ENCODE measurements around the gene FAM53A. TPM values are rescaled to one million over a fixed set of nuclear protein-coding genes. Genes with fewer than 3 reads are reported as not detected.

Gene FAM53A
- total and polyA plus RNA-seq, 2 of the 4 experiments (the other 2 are of a cell fraction) = 2.0 to 3.1 TPM

GRCh38 chr4:1695913-1696312, 11.8 kb upstream of the FAM53A start:
- H2BK20ac ChIP-seq (ENCODE audit: low read depth, low read length) = no peak overlapping the region
- no peak overlapping the region for H3K56ac ChIP-seq (ENCODE audit: extremely low read depth, insufficient read depth, low read length)
- H3K4me1 ChIP-seq (ENCODE audit: control insufficient read depth, insufficient read depth, low read length) = no peaks in the 10 kb centered on the region
- dilution Hi-C loops (cut with HindIII; ENCODE audit: low sequenced_read_pairs, unreplicated experiment) = no loop called here
- H4K91ac ChIP-seq (ENCODE audit: insufficient read depth, low read depth, low read length) = no peak overlapping the region
- H3K4me3 ChIP-seq (ENCODE audit: insufficient read depth, low read depth, low read length) = no peak overlapping the region
- intact Hi-C loops (cut with micrococcal nuclease) = no loop called here
- no peak overlapping the region for H2AFZ ChIP-seq (replicated peaks; ENCODE audit: low read length, poor library complexity)
- H3K27ac ChIP-seq (ENCODE audit: insufficient read depth, low read length) = no peak overlapping the region
- no peak for TF ChIP-seq FOS (IDR thresholded peaks at IDR 0.05; ENCODE audit: low read depth, low read length)
- TF ChIP-seq POLR2A (IDR thresholded peaks at IDR 0.05; ENCODE audit: low read depth, low read length) = no peak
- no peak for TF ChIP-seq MAZ (IDR thresholded peaks at IDR 0.05; ENCODE audit: borderline replicate concordance, low read depth, low read length)
- no peak for TF ChIP-seq ELK1 (IDR thresholded peaks at IDR 0.05; ENCODE audit: borderline replicate concordance, low read depth, low read length)
- no peak for TF ChIP-seq CEBPB (IDR thresholded peaks at IDR 0.05; ENCODE audit: low read depth, low read length)
- H3K79me1 ChIP-seq (ENCODE audit: low read depth in 1 of 2, low read length in 2 of 2) = peaks cover 10 to 39% of the 10 kb centered on the region in 2 experiments
- no peaks in the 10 kb centered on the region for H3K9me1 ChIP-seq (ENCODE audit: insufficient read depth, low read length)
- H4K20me1 ChIP-seq (ENCODE audit: insufficient read depth, low read length) = peaks cover 32% of the 10 kb centered on the region
- H2AK9ac ChIP-seq (replicated peaks; ENCODE audit: low read depth, low read length, poor library complexity) = no peak overlapping the region
- H2AK5ac ChIP-seq (ENCODE audit: low read depth, low read length) = no peak overlapping the region
- POLR2A ChIA-PET (ENCODE audit: unreplicated experiment) = no interaction called here
- DNase-seq (no peak), ATAC-seq (ENCODE audit: low read depth) (no peak)
- H4K5ac ChIP-seq (ENCODE audit: low read depth, low read length) = no peak overlapping the region
- H3K14ac ChIP-seq (replicated peaks; ENCODE audit: low read depth, low read length) = no peak overlapping the region
- H2BK5ac ChIP-seq (ENCODE audit: low read depth, low read length, poor library complexity, severe bottlenecking) = no peak overlapping the region
- no TSS peak for BruUV-seq (replicated peaks)
- no peak overlapping the region for H3K4ac ChIP-seq (ENCODE audit: low read depth, low read length)
- no peaks in the 10 kb centered on the region for H3K9me3 ChIP-seq (ENCODE audit: control insufficient read depth, insufficient read depth, low read length)
- H3K18ac ChIP-seq (ENCODE audit: low read depth, low read length) = no peak overlapping the region
- H3K27me3 ChIP-seq (ENCODE audit: control insufficient read depth, insufficient read depth, low read length) = no peaks in the 10 kb centered on the region
- no peak overlapping the region for H3K4me2 ChIP-seq (ENCODE audit: low read depth, low read length)
- WGBS, 2 experiments (ENCODE audit: extremely low coverage in 2 of 2, insufficient read length in 1 of 2) = no CpG with 5 or more reads among the region's 5 CpGs
- no peak overlapping the region for H3K9ac ChIP-seq (ENCODE audit: low read depth, low read length)
- CTCF ChIA-PET = no interaction called here
- H3K23ac ChIP-seq (ENCODE audit: low read depth, low read length) = 0 out of 2 replicates have a peak overlapping the region, but pooled peaks have one; percentile 48
- no peak overlapping the region for H2BK120ac ChIP-seq (ENCODE audit: low read depth, low read length)
- H3K36me3 ChIP-seq (ENCODE audit: control insufficient read depth, insufficient read depth, low read length) = peaks cover 62% of the 10 kb centered on the region
- H2BK15ac ChIP-seq (ENCODE audit: low read depth, low read length) = no peak overlapping the region
- in situ Hi-C loops (cut with MboI; ENCODE audit: low sequenced_read_pairs) = no loop called here
- H4K8ac ChIP-seq (ENCODE audit: low read depth in 2 of 2, low read length in 2 of 2) = no peak overlapping the region
